GM19099 (cell line): ENCODE results near the gene C19orf38.

Experiments used
- POLR2A ChIP-seq: IDR thresholded peaks from 3 replicates; pipeline ENCODE4 v1.6.1; 2011; ENCODE audit warnings: low read depth; ENCODE audit not compliant: insufficient read length; ENCODE audit errors: extremely low read depth

The C19orf38 gene

DNA sequence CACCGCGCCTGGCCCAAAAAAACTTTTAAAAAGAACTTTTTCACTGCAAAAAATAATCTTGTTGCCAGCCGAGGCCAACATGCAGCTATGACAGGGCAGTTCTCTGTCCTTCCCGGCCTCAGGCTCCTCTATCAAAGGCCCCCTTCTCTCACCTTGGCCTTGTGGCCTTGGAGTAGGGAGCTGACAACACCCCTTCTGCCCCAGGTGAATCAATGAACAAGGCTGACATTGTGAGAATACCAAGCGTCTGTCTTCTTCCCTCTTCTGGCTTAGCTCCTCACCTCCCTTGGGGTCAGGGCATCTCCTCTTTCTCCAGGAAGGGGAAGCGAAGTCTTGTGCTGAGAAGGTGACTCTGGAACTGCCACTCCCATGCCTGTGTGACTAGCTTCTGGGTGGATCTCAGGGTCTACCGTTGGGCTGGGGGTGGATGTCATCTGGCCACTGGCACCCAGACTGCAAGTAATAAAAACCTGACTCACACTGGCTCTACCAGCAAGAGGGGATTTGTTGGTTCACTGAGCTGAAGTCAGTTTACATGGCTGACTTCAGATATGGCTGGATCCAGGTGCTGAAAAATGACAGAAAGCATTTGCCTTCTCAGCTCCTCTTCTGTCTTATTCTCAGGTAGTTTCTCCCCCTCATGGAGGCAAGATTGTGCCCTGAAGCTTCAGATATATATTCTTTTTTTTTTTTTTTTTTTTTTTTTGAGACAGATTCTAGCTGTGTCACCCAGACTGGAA, 6.3 kb downstream of the C19orf38 start:
- no peak for TF ChIP-seq POLR2A

DNA sequence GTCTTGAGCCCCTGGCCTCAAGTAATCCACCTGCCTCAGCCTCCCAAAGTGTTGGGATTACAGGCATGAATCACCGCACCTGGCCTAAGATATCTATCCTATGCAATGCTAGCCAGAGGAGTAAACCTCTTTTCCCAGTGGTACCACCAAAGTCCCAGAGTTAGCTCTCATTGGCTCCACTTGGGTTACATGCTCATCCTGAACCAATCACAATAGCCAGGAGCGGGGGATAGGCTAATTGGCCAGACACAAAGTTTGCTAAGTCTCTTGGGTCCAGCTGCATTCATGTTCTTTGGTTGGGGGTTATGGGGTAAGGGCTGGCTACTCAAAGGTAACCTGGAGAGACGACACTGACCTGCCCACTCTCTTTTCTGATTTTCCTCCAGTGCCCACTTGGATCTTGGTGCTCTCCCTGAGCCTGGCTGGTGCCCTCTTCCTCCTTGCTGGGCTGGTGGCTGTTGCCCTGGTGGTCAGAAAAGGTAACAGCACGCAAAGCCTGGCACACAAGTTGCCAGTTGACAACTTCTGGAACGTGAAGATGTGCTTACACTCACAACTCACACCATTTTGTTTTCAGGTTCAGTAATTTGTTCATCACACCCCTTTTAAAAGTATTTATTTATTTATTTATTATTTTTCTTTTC, 7.8 kb downstream of the C19orf38 start:
- TF ChIP-seq POLR2A = no peak

DNA sequence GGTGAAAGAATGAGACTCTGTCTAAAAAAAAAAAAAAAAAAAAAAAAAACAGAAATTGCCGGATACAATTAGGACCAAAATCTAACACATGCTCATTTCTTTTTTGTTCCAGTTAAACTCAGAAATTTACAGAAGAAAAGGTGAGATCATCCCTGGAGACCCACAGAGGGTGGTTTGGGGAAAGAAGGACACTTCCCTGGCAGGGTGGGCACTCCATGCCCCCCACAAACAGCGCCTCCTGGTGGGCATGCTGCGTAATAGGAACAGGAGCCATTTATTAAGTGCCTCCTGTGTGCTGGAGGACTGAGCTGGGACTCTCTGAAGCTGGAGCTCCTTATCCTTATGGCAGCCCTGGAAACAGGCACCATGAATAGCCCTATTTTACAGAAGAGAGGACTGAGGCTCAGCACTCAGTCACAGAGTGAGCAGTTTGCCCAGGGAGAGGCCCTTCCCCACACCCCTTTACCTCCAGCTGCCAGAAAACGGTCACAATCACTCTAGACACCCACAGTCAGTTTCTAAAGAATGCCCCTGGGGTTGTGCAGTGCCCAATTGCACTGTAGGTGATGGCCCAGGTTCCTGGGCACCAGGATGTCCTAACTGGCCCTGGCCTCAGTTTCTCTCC, 10.1 kb downstream of the C19orf38 start:
- no peak for TF ChIP-seq POLR2A

DNA sequence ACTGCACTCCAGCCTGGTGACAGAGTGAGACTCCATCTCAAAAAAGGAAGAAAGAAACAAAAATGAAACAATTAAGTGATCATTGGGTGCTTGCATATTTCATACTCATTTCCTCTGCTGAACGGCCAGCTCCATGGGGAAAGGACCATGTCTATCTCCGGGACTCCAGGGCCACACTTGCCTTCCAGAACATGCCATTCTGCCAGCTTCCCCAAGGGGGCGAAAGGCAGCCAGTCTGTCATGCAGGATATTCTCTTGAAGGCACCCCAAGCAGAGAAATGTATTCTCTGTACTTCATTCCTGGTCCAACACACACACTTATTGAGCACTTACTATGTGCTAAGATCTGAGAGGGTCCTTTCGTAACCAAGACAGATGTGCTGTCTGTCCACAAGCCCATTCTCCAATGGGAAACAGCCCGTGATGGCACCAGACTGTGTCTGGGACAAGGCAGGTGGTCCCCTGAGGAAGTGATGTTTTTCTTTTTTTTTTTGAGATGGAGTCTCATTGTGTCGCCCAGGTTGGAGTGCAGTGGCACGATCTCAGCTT, 13.0 kb downstream of the C19orf38 start:
- no peak for TF ChIP-seq POLR2A

GRCh38 chr19:10862561-10863106, 14.4 kb downstream of the C19orf38 start:
- no peak for TF ChIP-seq POLR2A

DNA sequence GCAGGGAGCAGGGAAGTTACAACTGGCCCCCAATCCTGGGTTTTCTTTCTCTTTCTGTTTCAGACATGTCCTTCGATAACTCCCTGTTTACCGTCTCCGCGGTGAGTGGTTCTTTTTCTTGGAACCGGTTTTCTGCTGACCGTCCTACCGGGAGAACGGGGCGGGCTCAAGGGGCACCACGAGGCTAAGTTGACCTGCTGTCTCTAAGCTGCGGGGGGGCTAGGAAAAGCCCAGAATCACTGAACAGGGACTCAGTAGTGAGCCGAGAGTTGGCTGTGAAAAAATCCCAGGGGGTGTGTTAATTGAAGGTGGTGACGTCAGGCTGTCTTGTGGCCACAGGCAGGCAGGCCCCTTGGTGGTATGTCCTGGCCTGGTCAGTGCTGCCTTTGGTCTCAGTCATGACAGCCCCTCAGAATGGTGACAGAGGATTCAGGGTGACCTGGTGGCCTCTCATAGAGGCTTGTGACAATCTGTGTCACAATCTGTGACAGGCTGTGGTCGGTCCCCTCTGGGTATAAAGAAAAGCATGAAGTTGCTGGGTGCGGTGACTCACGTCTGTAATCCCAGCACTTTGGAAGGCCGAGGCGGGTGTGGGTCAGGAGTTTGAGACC, 15.0 kb downstream of the C19orf38 start:
- no peak for TF ChIP-seq POLR2A

- TF ChIP-seq POLR2A = no peak
Observed at GRCh38 chr19:10864538-10864899, 16.3 kb downstream of the C19orf38 start.

GRCh38 chr19:10866495-10866894, 18.3 kb downstream of the C19orf38 start:
- no peak for TF ChIP-seq POLR2A

- no peak for TF ChIP-seq POLR2A
Observed at GRCh38 chr19:10868872-10869547, 20.8 kb downstream of the C19orf38 start.

DNA sequence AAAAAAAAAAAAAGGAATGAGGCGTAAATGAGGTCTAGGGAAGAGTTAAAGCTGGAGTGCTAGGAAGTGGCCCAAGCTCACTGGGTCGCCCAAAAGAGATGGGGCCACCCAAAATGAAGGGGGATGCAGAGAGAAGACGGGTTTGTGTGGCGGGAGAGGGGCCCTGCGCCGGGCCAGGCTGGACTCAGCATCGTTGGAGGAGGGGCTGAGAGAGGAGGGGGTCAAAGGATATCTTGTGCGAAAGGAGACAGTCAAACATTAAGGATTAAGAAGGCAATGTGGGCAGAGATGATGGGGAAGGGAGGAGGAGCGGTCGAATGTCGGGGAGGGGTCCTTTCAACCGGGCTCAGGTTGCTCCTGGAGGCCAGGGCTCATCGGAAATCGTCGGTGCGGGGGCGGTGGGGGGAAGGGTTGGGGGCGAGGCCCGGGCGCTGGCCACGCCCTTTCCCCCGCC, 22.3 kb downstream of the C19orf38 start:
- TF ChIP-seq POLR2A = peak; percentile 34

- peak; percentile 4 for TF ChIP-seq POLR2A
Observed at GRCh38 chr19:10870955-10871603, 22.9 kb downstream of the C19orf38 start, which contains the start of gene CARM1. Gene CARM1, plus strand, starts transcription at chr19:10871553. Its CDS starts 150 bp downstream, at chr19:10871703.

DNA sequence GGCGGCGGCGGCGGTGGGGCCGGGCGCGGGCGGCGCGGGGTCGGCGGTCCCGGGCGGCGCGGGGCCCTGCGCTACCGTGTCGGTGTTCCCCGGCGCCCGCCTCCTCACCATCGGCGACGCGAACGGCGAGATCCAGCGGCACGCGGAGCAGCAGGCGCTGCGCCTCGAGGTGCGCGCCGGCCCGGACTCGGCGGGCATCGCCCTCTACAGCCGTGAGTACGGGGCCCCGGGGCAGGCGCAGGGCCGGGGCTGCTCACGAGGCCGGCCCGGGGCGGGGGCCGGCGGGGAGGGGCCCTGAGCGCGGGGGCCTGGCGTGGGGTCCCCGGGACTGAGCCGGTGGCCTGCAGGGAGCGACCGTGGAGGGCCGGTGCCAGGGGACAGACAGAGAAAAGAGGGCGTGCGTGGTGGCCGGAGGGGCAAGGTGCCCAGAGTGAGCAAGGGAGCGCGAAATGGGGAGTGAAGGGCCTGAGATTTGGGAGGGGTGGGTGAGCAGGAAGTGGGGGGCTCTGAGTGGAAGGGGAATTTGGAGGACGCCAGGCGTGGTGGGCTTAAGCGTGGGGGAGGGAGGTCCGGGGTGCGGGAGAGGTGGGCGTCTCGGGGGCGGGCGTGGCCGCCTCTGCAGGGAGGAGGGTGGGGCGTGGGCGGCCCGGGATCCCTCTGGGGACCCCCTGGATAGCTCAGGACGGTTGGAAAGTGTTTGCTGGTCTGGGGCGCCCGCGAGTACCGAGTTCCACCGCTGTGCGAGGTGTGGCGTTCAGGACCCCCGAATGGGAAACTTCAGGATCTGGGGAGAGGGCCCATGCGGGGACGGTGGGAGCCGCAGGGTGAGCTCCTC, 23.7 kb downstream of the C19orf38 start:
- no peak for TF ChIP-seq POLR2A

GRCh38 chr19:10872546-10873107, 24.4 kb downstream of the C19orf38 start:
- no peak for TF ChIP-seq POLR2A
